GM12892 (cell line): Measurements from ENCODE around the gene TMTC1.

Source experiments
- POLR2A ChIP-seq: IDR thresholded peaks from 2 replicates; pipeline ENCODE4 v1.6.1; 2011; ENCODE audit warnings: low read depth, low read length, control low read depth
- POLR2AphosphoS5 ChIP-seq: IDR thresholded peaks from 2 replicates; pipeline ENCODE4 v1.6.1; 2011; ENCODE audit warnings: low read depth, low read length, control low read depth
- TAF1 ChIP-seq: IDR thresholded peaks from 2 replicates; pipeline ENCODE4 v1.6.1; 2011; ENCODE audit warnings: low read depth, mild to moderate bottlenecking, control low read depth, low read length, borderline replicate concordance

DNA sequence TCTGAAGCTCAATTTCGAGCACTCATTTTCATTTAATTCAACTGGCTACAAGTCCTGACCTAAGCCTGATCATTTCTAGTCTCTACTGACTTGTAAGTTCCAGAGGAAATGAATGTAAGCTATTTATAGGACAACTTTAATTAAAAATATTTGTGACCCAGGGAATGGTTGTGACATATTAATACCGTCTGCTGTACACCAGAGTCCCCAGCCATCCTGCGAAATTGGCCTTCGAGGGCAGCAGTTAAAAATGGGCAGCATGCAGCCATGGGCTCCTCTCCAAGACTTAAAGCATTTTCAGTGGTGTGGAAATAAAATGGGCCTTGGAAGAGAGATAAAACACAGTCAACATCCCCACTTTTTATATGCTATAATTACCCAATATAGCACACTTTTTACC, 255.6 kb downstream of the TMTC1 start:
- TF ChIP-seq POLR2A (no peak), POLR2AphosphoS5 (no peak), TAF1 (no peak)
